IPS DF 4.7 (cell line): Measurements from ENCODE around the gene TMC1.
"Not testable (repeated sequence)": the region's sequence is repeated elsewhere in the genome, so short reads cannot be mapped to it uniquely, and the experiment has no call there.

Experiments used
- DNase-seq: peaks from one replicate; pipeline ENCODE4 v3.0.0-alpha.2; 2013; ENCODE audit warnings: low spot score; ENCODE audit errors: extremely low read depth

The TMC1 gene

GRCh38 chr9:72753266-72753893, 232.0 kb downstream of the TMC1 start:
- no peak for DNase-seq

- no peak for DNase-seq
Measured at GRCh38 chr9:72755836-72756235, 234.4 kb downstream of the TMC1 start.

GRCh38 chr9:72758944-72759343, 237.5 kb downstream of the TMC1 start:
- no peak for DNase-seq

GRCh38 chr9:72763022-72763421, 241.6 kb downstream of the TMC1 start:
- no peak for DNase-seq

- DNase-seq: no peak
Measured at GRCh38 chr9:72769546-72769945, 248.1 kb downstream of the TMC1 start.

GRCh38 chr9:72772661-72773060, 251.3 kb downstream of the TMC1 start:
- DNase-seq: no peak

GRCh38 chr9:72773570-72773969, 252.2 kb downstream of the TMC1 start:
- DNase-seq: no peak

GRCh38 chr9:72775570-72775969, 254.2 kb downstream of the TMC1 start:
- no peak for DNase-seq

- DNase-seq: no peak
Measured at GRCh38 chr9:72779614-72780013, 258.2 kb downstream of the TMC1 start.

- DNase-seq: no peak
Measured at GRCh38 chr9:72786948-72787347, 265.5 kb downstream of the TMC1 start.

GRCh38 chr9:72788966-72789735, 267.7 kb downstream of the TMC1 start:
- DNase-seq: no peak

- DNase-seq: no peak
Measured at GRCh38 chr9:72789885-72790284, 268.5 kb downstream of the TMC1 start.

GRCh38 chr9:72790989-72791388, 269.6 kb downstream of the TMC1 start:
- DNase-seq: no peak

- DNase-seq: no peak
Measured at GRCh38 chr9:72791436-72791835, 270.0 kb downstream of the TMC1 start.

GRCh38 chr9:72794946-72795345, 273.5 kb downstream of the TMC1 start:
- no peak for DNase-seq

- no peak for DNase-seq
Measured at GRCh38 chr9:72800328-72800994, 279.1 kb downstream of the TMC1 start.

GRCh38 chr9:72805238-72805637, 283.8 kb downstream of the TMC1 start:
- no peak for DNase-seq

- DNase-seq: not testable (repeated sequence)
Measured at GRCh38 chr9:72806313-72806809, 285.0 kb downstream of the TMC1 start.

GRCh38 chr9:72807765-72808445, 286.5 kb downstream of the TMC1 start:
- DNase-seq: no peak

- DNase-seq: no peak
Measured at GRCh38 chr9:72808446-72808768, 287.0 kb downstream of the TMC1 start.

- DNase-seq: no peak
Measured at GRCh38 chr9:72809586-72809985, 288.2 kb downstream of the TMC1 start.

GRCh38 chr9:72812559-72813111, 291.2 kb downstream of the TMC1 start:
- DNase-seq: no peak
